ENCODE results near the gene FOXP1.

FOXP1 gene

GRCh38 chr3:71487418-71487817 lies 96.1 kb downstream of the FOXP1 start:
- no peak for DNase-seq (ENCODE audit: low read depth, low spot score)

GRCh38 chr3:71486831-71487230 lies 96.7 kb downstream of the FOXP1 start:
- no peak for DNase-seq (ENCODE audit: low read depth, low spot score)

GRCh38 chr3:71485896-71486295 lies 97.6 kb downstream of the FOXP1 start:
- no peak for DNase-seq (ENCODE audit: low read depth, low spot score)

- no peak for DNase-seq (ENCODE audit: low read depth, low spot score)
Measured at GRCh38 chr3:71484452-71484851, 99.1 kb downstream of the FOXP1 start.

GRCh38 chr3:71484047-71484446 lies 99.5 kb downstream of the FOXP1 start:
- no peak for DNase-seq (ENCODE audit: low read depth, low spot score)

GRCh38 chr3:71482771-71483170 lies 100.8 kb downstream of the FOXP1 start:
- DNase-seq (ENCODE audit: low read depth, low spot score) = no peak

GRCh38 chr3:71478568-71478967 lies 105.0 kb downstream of the FOXP1 start:
- no peak for DNase-seq (ENCODE audit: low read depth, low spot score)

- no peak for DNase-seq (ENCODE audit: low read depth, low spot score)
Measured at GRCh38 chr3:71476950-71477349, 106.6 kb downstream of the FOXP1 start.

- DNase-seq (ENCODE audit: low read depth, low spot score) = no peak
Measured at GRCh38 chr3:71469138-71469435, 114.4 kb downstream of the FOXP1 start.

- no peak for DNase-seq (ENCODE audit: low read depth, low spot score)
Measured at GRCh38 chr3:71468311-71469137, 115.0 kb downstream of the FOXP1 start.

GRCh38 chr3:71466483-71466882 lies 117.0 kb downstream of the FOXP1 start:
- DNase-seq (ENCODE audit: low read depth, low spot score) = no peak

- DNase-seq (ENCODE audit: low read depth, low spot score) = no peak
Measured at GRCh38 chr3:71465371-71466036, 118.0 kb downstream of the FOXP1 start.

GRCh38 chr3:71464613-71465012 lies 118.9 kb downstream of the FOXP1 start:
- no peak for DNase-seq (ENCODE audit: low read depth, low spot score)

- DNase-seq (ENCODE audit: low read depth, low spot score) = no peak
Measured at GRCh38 chr3:71463617-71464016, 119.9 kb downstream of the FOXP1 start.

- DNase-seq (ENCODE audit: low read depth, low spot score) = no peak
Measured at GRCh38 chr3:71462586-71462985, 120.9 kb downstream of the FOXP1 start.

- DNase-seq (ENCODE audit: low read depth, low spot score) = no peak
Measured at GRCh38 chr3:71461749-71462483, 121.6 kb downstream of the FOXP1 start.

- no peak for DNase-seq (ENCODE audit: low read depth, low spot score)
Measured at GRCh38 chr3:71461114-71461513, 122.4 kb downstream of the FOXP1 start.

- DNase-seq (ENCODE audit: low read depth, low spot score) = no peak
Measured at GRCh38 chr3:71458895-71459294, 124.6 kb downstream of the FOXP1 start.

GRCh38 chr3:71456826-71457225 lies 126.7 kb downstream of the FOXP1 start:
- DNase-seq (ENCODE audit: low read depth, low spot score) = no peak

- no peak for DNase-seq (ENCODE audit: low read depth, low spot score)
Measured at GRCh38 chr3:71456156-71456555, 127.4 kb downstream of the FOXP1 start.

GRCh38 chr3:71454512-71455403 lies 128.8 kb downstream of the FOXP1 start:
- no peak for DNase-seq (ENCODE audit: low read depth, low spot score)
